Measurements from ENCODE around the gene GSTM5. TPM values are rescaled to one million over a fixed set of nuclear protein-coding genes. Genes with fewer than 3 reads are reported as not detected.
A peak's percentile ranks its signal among the peaks of the same experiment; 100 is the strongest.

The GSTM5 gene
- polyA plus RNA-seq, 3 donors: not detected

DNA sequence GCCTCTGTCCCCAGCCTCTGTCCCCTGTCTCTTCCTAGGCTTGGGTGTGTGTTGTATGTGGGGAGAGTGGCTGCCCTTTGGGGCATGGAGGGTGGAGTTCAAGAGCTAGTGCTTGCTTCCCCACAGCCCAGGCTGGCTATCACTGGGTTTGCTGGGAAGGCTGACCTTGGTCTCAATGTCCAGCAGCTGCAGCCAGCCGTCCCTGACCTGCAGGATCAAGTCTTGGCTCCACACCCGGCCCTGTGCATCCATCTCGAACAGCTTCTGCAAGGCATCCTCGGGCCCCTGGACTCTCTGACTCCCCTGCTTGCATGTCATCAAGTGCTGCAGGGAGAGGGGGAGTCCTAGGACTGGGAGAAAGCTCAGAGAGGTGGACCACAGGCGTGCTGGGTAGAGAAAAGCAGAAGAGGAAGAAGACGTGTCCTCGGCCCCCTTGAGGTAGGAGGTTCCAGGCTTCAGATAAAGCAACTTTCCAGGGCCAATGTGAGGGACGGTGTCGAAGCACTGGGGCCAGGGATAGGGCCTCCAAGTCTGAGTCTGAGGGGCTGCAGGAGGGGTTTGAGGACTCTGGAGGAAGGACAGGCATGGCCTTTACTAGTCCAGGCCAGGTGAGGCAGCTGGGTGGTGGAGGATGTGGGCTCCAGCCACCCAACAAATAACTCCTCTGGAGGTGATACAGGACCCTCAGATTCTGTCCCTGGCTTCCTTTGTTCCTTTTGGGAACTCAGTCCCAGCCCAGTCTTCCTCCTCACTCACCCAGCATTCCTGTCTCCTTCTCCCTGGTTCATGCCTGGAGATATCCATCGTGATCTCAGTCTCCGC lies 47.7 kb downstream of the GSTM5 start:
- Histone ChIP-seq H4K20me1 (ENCODE audit: insufficient read depth, low read length) (no peaks in the 10 kb centered on the region), H3K27ac (ENCODE audit: low read depth in 1 of 2, low read length in 2 of 2) (no peak overlapping the region), H3K4me2 (replicated peaks; ENCODE audit: extremely low read depth, low read length, poor library complexity, severe bottlenecking) (no peak overlapping the region), H3K79me2 (ENCODE audit: insufficient read depth, low read length) (no peaks in the 10 kb centered on the region), H3K4me1 (ENCODE audit: control insufficient read depth in 1 of 2, insufficient read depth in 2 of 2, low read length in 2 of 2) (peaks cover 20 to 22% of the 10 kb centered on the region in 2 donors), H3K36me3 (replicated peaks in 1 of 2; ENCODE audit: control insufficient read depth in 1 of 2, insufficient read depth in 2 of 2, low read length in 2 of 2) (no peaks in the 10 kb centered on the region), H3K4me3 (replicated peaks in 1 of 3; ENCODE audit: low read depth in 2 of 3, low read length in 3 of 3) (no peak overlapping the region), H3K9me3 (replicated peaks in 1 of 2; ENCODE audit: control insufficient read depth in 1 of 2, insufficient read depth in 1 of 2, low read length in 2 of 2) (no peaks in the 10 kb centered on the region), H2AFZ (ENCODE audit: insufficient read depth, low read depth, low read length, poor library complexity, severe bottlenecking) (peak overlapping the region; percentile 21), H3K9ac (ENCODE audit: insufficient read depth, low read length, poor library complexity, severe bottlenecking) (no peak overlapping the region), H3K27me3 (ENCODE audit: control insufficient read depth in 2 of 2, insufficient read depth in 2 of 2, low read length in 2 of 2) (no peaks in the 10 kb centered on the region)
- no peak overlapping the region for H3K4me3 Mint-ChIP-seq
- H3K36me3 Mint-ChIP-seq: no peaks in the 10 kb centered on the region
- H3K27me3 Mint-ChIP-seq (ENCODE audit: low read depth in 3 of 3): peaks cover 0 to 8% (median 2%) of the 10 kb centered on the region in 3 donors
- WGBS (ENCODE audit: insufficient coverage): 69% methylated on average over 11 of the region's 11 CpGs
- H3K4me1 Mint-ChIP-seq: peaks cover 27% of the 10 kb centered on the region
- H3K9me3 Mint-ChIP-seq: no peaks in the 10 kb centered on the region
- DNase-seq: no peak
- intact Hi-C loops (cut with micrococcal nuclease): no loop called here
- H3K27ac Mint-ChIP-seq: peak overlapping the region in 2 of 7 donors; percentile 35 to 54
- TF ChIP-seq, protein P1, sequence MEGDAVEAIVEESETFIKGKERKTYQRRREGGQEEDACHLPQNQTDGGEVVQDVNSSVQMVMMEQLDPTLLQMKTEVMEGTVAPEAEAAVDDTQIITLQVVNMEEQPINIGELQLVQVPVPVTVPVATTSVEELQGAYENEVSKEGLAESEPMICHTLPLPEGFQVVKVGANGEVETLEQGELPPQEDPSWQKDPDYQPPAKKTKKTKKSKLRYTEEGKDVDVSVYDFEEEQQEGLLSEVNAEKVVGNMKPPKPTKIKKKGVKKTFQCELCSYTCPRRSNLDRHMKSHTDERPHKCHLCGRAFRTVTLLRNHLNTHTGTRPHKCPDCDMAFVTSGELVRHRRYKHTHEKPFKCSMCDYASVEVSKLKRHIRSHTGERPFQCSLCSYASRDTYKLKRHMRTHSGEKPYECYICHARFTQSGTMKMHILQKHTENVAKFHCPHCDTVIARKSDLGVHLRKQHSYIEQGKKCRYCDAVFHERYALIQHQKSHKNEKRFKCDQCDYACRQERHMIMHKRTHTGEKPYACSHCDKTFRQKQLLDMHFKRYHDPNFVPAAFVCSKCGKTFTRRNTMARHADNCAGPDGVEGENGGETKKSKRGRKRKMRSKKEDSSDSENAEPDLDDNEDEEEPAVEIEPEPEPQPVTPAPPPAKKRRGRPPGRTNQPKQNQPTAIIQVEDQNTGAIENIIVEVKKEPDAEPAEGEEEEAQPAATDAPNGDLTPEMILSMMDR (IDR thresholded peaks at IDR 0.05): no peak

DNA sequence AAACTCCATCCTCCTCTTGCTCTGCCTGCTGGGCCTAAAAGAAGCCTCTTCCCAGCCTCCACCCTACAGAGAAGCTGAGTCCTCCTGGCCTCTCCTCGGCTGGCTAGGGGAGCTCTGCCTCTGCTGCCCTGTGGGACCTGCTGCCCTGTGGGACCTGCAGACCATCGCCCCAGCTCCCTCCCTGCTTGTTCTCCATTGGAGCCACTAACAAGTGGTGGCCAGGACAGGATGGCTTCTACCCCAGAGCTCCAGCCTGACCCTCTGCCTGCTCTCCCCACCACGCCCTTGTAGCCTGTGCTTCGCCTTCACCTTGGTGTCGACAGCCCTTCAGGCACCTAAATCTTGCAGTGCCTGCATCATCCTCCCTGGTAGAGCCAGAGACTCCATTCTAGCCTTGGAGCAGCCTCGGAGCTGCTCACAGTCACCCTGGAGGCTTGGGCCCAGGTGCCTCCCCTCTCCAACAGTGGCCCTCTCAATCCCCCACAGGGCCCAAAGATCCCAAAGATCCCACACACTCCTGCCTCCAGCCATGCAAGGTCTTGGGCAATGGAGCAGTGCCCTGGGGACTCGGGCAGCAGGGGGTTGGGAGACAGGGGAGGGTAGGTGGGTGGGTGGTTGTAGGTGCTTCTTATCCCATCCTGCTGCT lies 48.7 kb downstream of the GSTM5 start:
- no peaks in the 10 kb centered on the region for H3K9me3 Mint-ChIP-seq
- no peaks in the 10 kb centered on the region for H3K27me3 ChIP-seq (ENCODE audit: control insufficient read depth in 2 of 2, insufficient read depth in 2 of 2, low read length in 2 of 2)
- no peaks in the 10 kb centered on the region for H3K36me3 ChIP-seq (replicated peaks in 1 of 2; ENCODE audit: control insufficient read depth in 1 of 2, insufficient read depth in 2 of 2, low read length in 2 of 2)
- no peak overlapping the region for H3K4me2 ChIP-seq (replicated peaks; ENCODE audit: extremely low read depth, low read length, poor library complexity, severe bottlenecking)
- 96% methylated on average over 6 of the region's 7 CpGs for WGBS (ENCODE audit: insufficient coverage)
- no peak overlapping the region for H3K9ac ChIP-seq (ENCODE audit: insufficient read depth, low read length, poor library complexity, severe bottlenecking)
- TF ChIP-seq, protein P1 (IDR thresholded peaks at IDR 0.05): no peak
- H3K4me3 ChIP-seq (replicated peaks in 1 of 3; ENCODE audit: low read depth in 2 of 3, low read length in 3 of 3): no peak overlapping the region
- peaks cover 20 to 22% of the 10 kb centered on the region in 2 donors for H3K4me1 ChIP-seq (ENCODE audit: control insufficient read depth in 1 of 2, insufficient read depth in 2 of 2, low read length in 2 of 2)
- H3K36me3 Mint-ChIP-seq: no peaks in the 10 kb centered on the region
- H3K4me3 Mint-ChIP-seq: no peak overlapping the region
- no peaks in the 10 kb centered on the region for H3K9me3 ChIP-seq (replicated peaks in 1 of 2; ENCODE audit: control insufficient read depth in 1 of 2, insufficient read depth in 1 of 2, low read length in 2 of 2)
- H3K4me1 Mint-ChIP-seq: peaks cover 27% of the 10 kb centered on the region
- no peak for DNase-seq
- H3K27me3 Mint-ChIP-seq (ENCODE audit: low read depth in 3 of 3): peaks cover 0 to 8% (median 2%) of the 10 kb centered on the region in 3 donors
- peak overlapping the region in 2 of 7 donors; percentile 27 to 36 for H3K27ac Mint-ChIP-seq
- no peak overlapping the region for H2AFZ ChIP-seq (ENCODE audit: insufficient read depth, low read depth, low read length, poor library complexity, severe bottlenecking)
- H3K79me2 ChIP-seq (ENCODE audit: insufficient read depth, low read length): no peaks in the 10 kb centered on the region
- no peaks in the 10 kb centered on the region for H4K20me1 ChIP-seq (ENCODE audit: insufficient read depth, low read length)
- H3K27ac ChIP-seq (ENCODE audit: low read depth in 1 of 2, low read length in 2 of 2): no peak overlapping the region
- intact Hi-C loops (cut with micrococcal nuclease): no loop called here

Data from CD14-positive monocyte (primary cell).